ENCODE data around the gene POLRMT.

GRCh38 chr19:588741-589692 is 44.3 kb downstream of the POLRMT start:
- TF ChIP-seq, protein P1, sequence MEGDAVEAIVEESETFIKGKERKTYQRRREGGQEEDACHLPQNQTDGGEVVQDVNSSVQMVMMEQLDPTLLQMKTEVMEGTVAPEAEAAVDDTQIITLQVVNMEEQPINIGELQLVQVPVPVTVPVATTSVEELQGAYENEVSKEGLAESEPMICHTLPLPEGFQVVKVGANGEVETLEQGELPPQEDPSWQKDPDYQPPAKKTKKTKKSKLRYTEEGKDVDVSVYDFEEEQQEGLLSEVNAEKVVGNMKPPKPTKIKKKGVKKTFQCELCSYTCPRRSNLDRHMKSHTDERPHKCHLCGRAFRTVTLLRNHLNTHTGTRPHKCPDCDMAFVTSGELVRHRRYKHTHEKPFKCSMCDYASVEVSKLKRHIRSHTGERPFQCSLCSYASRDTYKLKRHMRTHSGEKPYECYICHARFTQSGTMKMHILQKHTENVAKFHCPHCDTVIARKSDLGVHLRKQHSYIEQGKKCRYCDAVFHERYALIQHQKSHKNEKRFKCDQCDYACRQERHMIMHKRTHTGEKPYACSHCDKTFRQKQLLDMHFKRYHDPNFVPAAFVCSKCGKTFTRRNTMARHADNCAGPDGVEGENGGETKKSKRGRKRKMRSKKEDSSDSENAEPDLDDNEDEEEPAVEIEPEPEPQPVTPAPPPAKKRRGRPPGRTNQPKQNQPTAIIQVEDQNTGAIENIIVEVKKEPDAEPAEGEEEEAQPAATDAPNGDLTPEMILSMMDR (IDR thresholded peaks at IDR 0.05): no peak
- TF ChIP-seq POLR2AphosphoS5 (IDR thresholded peaks at IDR 0.05): no peak
- no peak for TF ChIP-seq POLR2A (IDR thresholded peaks at IDR 0.05)

All from breast epithelium (tissue), 3 donors.